B cell (primary cell): ENCODE data around the gene SMG7. TPM values are rescaled to one million over a fixed set of nuclear protein-coding genes. Genes with fewer than 3 reads are reported as not detected.

Source experiments
- ATAC-seq: fragments of 200-7000 bp; cut with Tn5 transposase; one replicate; pipeline ENCODE4 v1.10.0; 2021; ENCODE audit warnings: low read depth, mild to moderate bottlenecking, moderate number of reproducible peaks, moderate library complexity
- CTCF ChIA-PET: fragments of 350-600 bp; sonication (Branson Sonifier 250); formaldehyde crosslinking; loops from one replicate; lab custom pipeline; 2021; ENCODE audit warnings: antibody characterized with exemption, inconsistent platforms; lab: Charles Lee
- POLR2A ChIA-PET: fragments of 350-600 bp; sonication (Branson Sonifier 250); formaldehyde crosslinking; loops from one replicate; lab custom pipeline; 2021; ENCODE audit warnings: antibody characterized with exemption; lab: Charles Lee
- DNase-seq: peaks from one replicate; pipeline ENCODE4 v3.0.0; 2013
- H2AFZ ChIP-seq: 2 replicates; pipeline ENCODE4 v1.6.1; 2012; ENCODE audit warnings: mild to moderate bottlenecking, low read depth, low read length; ENCODE audit not compliant: insufficient read depth, poor library complexity, severe bottlenecking
- H3K27ac ChIP-seq, 2 donors: 1 replicate in 1 of 2; 2 replicates in 1 of 2; pipeline ENCODE4 v1.5.1; 2012 to 2013; ENCODE audit warnings: low read length in 2 of 2, mild to moderate bottlenecking in 2 of 2, moderate library complexity in 1 of 2
- H3K27me3 ChIP-seq, 4 experiments: fragments of 200-600 bp in 1 of 4; sonication (generic) in 1 of 4; replicated peaks in 1 of 4; 1 replicate in 2 of 4; 2 replicates in 2 of 4; pipeline versions ENCODE4 v1.6.1 to v1.7.0; 2013 to 2016; ENCODE audit warnings: low read length in 3 of 4, mild to moderate bottlenecking in 2 of 4, mixed read lengths in 1 of 4, moderate library complexity in 1 of 4; ENCODE audit not compliant: insufficient read depth in 4 of 4, control insufficient read depth in 3 of 4; ENCODE audit errors: control extremely low read depth in 1 of 4
- H3K36me3 ChIP-seq, 2 experiments: replicated peaks in 1 of 2; 1 replicate in 1 of 2; 2 replicates in 1 of 2; pipeline versions ENCODE4 v1.6.1 to v1.7.1; 2013; ENCODE audit warnings: low read length in 1 of 2; ENCODE audit not compliant: insufficient read depth in 2 of 2, control insufficient read depth in 1 of 2; ENCODE audit errors: control extremely low read depth in 1 of 2, extremely low read depth in 1 of 2
- H3K4me1 ChIP-seq, 2 donors: fragments of 200-600 bp in 1 of 2; sonication (generic) in 1 of 2; 1 replicate in 1 of 2; 2 replicates in 1 of 2; pipeline versions ENCODE4 v1.5.1 to v1.6.1; 2013 to 2017; ENCODE audit warnings: low read length in 2 of 2; ENCODE audit not compliant: control insufficient read depth in 2 of 2, insufficient read depth in 2 of 2
- H3K4me2 ChIP-seq: replicated peaks from 2 replicates; pipeline ENCODE3; 2012; ENCODE audit warnings: mild to moderate bottlenecking, low read depth, low read length; ENCODE audit not compliant: poor library complexity, severe bottlenecking
- H3K4me3 ChIP-seq, 5 experiments: fragments of 200-600 bp in 1 of 5; sonication (generic) in 1 of 5; 1 replicate in 3 of 5; 2 replicates in 2 of 5; pipeline versions ENCODE4 v1.5.1 to v1.7.0; 2011 to 2016; ENCODE audit warnings: low read length in 4 of 5, mild to moderate bottlenecking in 4 of 5, low read depth in 2 of 5, control low read depth in 1 of 5, moderate library complexity in 1 of 5; ENCODE audit not compliant: insufficient read depth in 1 of 5; ENCODE audit errors: control extremely low read depth in 1 of 5, extremely low read depth in 1 of 5
- H3K79me2 ChIP-seq: fragments of 200-600 bp; sonication (generic); one replicate; pipeline ENCODE4 v1.6.0; 2016; ENCODE audit warnings: low read length; ENCODE audit not compliant: control insufficient read depth, insufficient read depth
- H3K9ac ChIP-seq: fragments of 200-600 bp; sonication (generic); 2 replicates; pipeline ENCODE4 v1.6.1; 2017; ENCODE audit warnings: mild to moderate bottlenecking, low read length, moderate library complexity
- H3K9me3 ChIP-seq, 3 donors: one replicate each; pipeline versions ENCODE4 v1.6.1 to v1.7.1; 2013; ENCODE audit warnings: low read length in 2 of 3; ENCODE audit not compliant: control insufficient read depth in 2 of 3, insufficient read depth in 1 of 3; ENCODE audit errors: control extremely low read depth in 1 of 3
- H4K20me1 ChIP-seq: 2 replicates; pipeline ENCODE4 v1.6.0; 2012; ENCODE audit warnings: mild to moderate bottlenecking, low read length; ENCODE audit not compliant: insufficient read depth, control insufficient read depth, poor library complexity, severe bottlenecking
- H3K27ac Mint-ChIP-seq: one replicate; pipeline ENCODE4 v1.8.0; 2021; ENCODE audit warnings: mixed read lengths
- H3K27me3 Mint-ChIP-seq: one replicate; pipeline ENCODE4 v1.8.0; 2021; ENCODE audit warnings: mixed read lengths
- H3K4me1 Mint-ChIP-seq: one replicate; pipeline ENCODE4 v1.8.0; 2021; ENCODE audit warnings: mixed read lengths
- H3K4me3 Mint-ChIP-seq: one replicate; pipeline ENCODE4 v1.8.0; 2021; ENCODE audit warnings: mixed read lengths
- H3K9me3 Mint-ChIP-seq: one replicate; pipeline ENCODE4 v1.8.0; 2022; ENCODE audit warnings: mixed read lengths; ENCODE audit not compliant: insufficient read depth
- CTCF ChIP-seq: fragments of 200-600 bp; IDR thresholded peaks from one replicate; pipeline ENCODE4 v1.8.0; 2022; ENCODE audit warnings: antibody characterized with exemption, mild to moderate bottlenecking
- EZH2 ChIP-seq: IDR thresholded peaks from 2 replicates; pipeline ENCODE4 v1.6.1; 2012; ENCODE audit warnings: borderline replicate concordance, low read depth, mild to moderate bottlenecking, moderate library complexity, low read length; ENCODE audit not compliant: insufficient read depth, poor library complexity, severe bottlenecking
- WGBS: methylation state at CpG from one replicate; pipeline ENCODE4 v1.1.5; 2013; ENCODE audit warnings: missing lambda C conversion rate; ENCODE audit not compliant: insufficient coverage; 5-methylcytosine and 5-hydroxymethylcytosine counted together
- intact Hi-C: fragments of 100-400 bp; cut with micrococcal nuclease; formaldehyde crosslinking; loops from one replicate; pipeline ENCODE4 v1.10.0; 2022
- polyA plus RNA-seq: library from polyadenylated mRNA; depleted of rRNA; stranded (reverse); fragments of >200 nt; gene quantifications from 2 replicates; pipeline ENCODE4 v1.2.3, GENCODE V29; 2012
- total RNA-seq, 2 donors: library from RNA; stranded (reverse); fragments of 120-200 nt in 1 of 2; gene quantifications; 1 replicate in 1 of 2; 2 replicates in 1 of 2; pipeline versions ENCODE4 v1.2.3 to v1.2.4, GENCODE V29; 2013 to 2022

SMG7 gene
- total and polyA plus RNA-seq, 2 donors (not counting 1 experiment from before 2014, with no cell fraction given) = 20.8 to 73.3 TPM

GRCh38 chr1:183586926-183587325 lies 114.6 kb downstream of the SMG7 start:
- DNase-seq (no peak), ATAC-seq (no peak)
- Mint-ChIP-seq H3K4me1 (peaks cover 45% of the 10 kb centered on the region), H3K27ac (peak overlapping the region; percentile 20), H3K9me3 (peaks cover 2% of the 10 kb centered on the region), H3K4me3 (no peak overlapping the region), H3K27me3 (no peaks in the 10 kb centered on the region)
- peaks cover 47 to 51% of the 10 kb centered on the region in 2 donors for H3K4me1 ChIP-seq
- H3K9me3 ChIP-seq = no peaks in the 10 kb centered on the region
- H3K27ac ChIP-seq = no peak overlapping the region
- POLR2A ChIA-PET = interaction anchor here (0.6 to 0.9 kb wide), 3 partner anchors 13 to 251 kb away, joined by 5 to 10 read pairs (median 9); partner anchors contain the start of gene SMG7
- H3K79me2 ChIP-seq = peaks cover 20% of the 10 kb centered on the region
- H3K36me3 ChIP-seq = peaks cover 0 to 8% of the 10 kb centered on the region in 2 experiments
- CTCF ChIA-PET = interaction anchor here (1.0 kb wide), 1 partner anchor 20 kb away, joined by 4 read pairs; no protein-coding TSS in a partner anchor
- H3K9ac ChIP-seq = no peak overlapping the region
- H3K4me2 ChIP-seq = no peak overlapping the region
- WGBS = 99% methylated on average over 8 of the region's 8 CpGs
- H4K20me1 ChIP-seq = no peaks in the 10 kb centered on the region
- no peak for TF ChIP-seq CTCF
- TF ChIP-seq EZH2 = no peak
- no peaks in the 10 kb centered on the region for H3K27me3 ChIP-seq
- H2AFZ ChIP-seq = no peak overlapping the region
- intact Hi-C loops = no loop called here
- no peak overlapping the region for H3K4me3 ChIP-seq

- no peaks in the 10 kb centered on the region for H3K9me3 ChIP-seq
- peak overlapping the region; percentile 73 for H3K4me2 ChIP-seq
- no peaks in the 10 kb centered on the region for H3K27me3 ChIP-seq
- Mint-ChIP-seq H3K4me3 (peak overlapping the region; percentile 37), H3K9me3 (peaks cover 2% of the 10 kb centered on the region), H3K27me3 (no peaks in the 10 kb centered on the region), H3K4me1 (peaks cover 60% of the 10 kb centered on the region), H3K27ac (peak overlapping the region; percentile 95)
- H3K4me1 ChIP-seq = peaks cover 60 to 62% of the 10 kb centered on the region in 2 donors
- H3K27ac ChIP-seq = peak overlapping the region; percentile 91 to 93
- peaks cover 16% of the 10 kb centered on the region for H3K79me2 ChIP-seq
- peak overlapping the region; percentile 44 for H2AFZ ChIP-seq
- H4K20me1 ChIP-seq = no peaks in the 10 kb centered on the region
- H3K4me3 ChIP-seq = peak overlapping the region in 2 of 5 experiments; percentile 46 to 81
- H3K9ac ChIP-seq = peak overlapping the region; percentile 34
- H3K36me3 ChIP-seq = peaks cover 0 to 8% of the 10 kb centered on the region in 2 experiments
- ChIA-PET POLR2A (interaction anchor here (1.4 to 1.9 kb wide), 3 partner anchors 8 to 118 kb away, joined by 3 to 12 read pairs (median 4); no protein-coding TSS in a partner anchor), CTCF (interaction anchor here (1.0 to 2.8 kb wide), 4 partner anchors 10 to 327 kb away, joined by 4 to 26 read pairs (median 9); no protein-coding TSS in a partner anchor)
- intact Hi-C loops = no loop called here
- ATAC-seq (no peak), DNase-seq (no peak)
- TF ChIP-seq CTCF (no peak), EZH2 (no peak)
Observed at GRCh38 chr1:183588827-183589226, 116.5 kb downstream of the SMG7 start.
